Measurements from ENCODE around the gene WNT9A.

WNT9A gene

DNA sequence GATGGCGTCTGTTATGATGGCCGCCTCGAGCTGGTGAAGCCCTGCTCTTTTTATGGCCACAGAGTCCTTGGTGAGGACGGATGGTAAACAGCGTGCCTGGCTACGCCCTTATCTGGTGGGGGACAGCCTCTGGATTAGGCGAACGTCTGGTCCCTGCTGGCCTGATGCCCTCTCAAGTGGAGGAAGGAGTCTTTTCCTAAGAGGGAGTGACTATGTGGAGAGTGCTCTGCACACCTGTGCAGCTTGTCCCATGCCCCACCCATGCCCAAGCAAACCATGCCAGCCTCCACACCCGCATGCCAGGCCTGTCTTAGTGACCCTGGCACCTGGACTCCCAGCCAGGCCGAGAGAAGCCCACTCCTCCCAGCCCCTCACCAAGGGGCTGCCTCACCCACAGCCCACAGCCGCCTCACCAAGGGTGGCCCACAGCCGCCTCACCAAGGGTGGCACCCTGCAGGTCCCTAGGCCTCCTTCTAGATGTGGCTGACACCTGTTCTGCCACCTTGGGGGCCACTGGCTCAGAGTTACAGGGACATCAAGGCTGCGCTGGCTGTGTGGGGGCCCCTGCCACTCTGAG is 40.2 kb downstream of the WNT9A start:
- DNase-seq = no peak

- no peak for DNase-seq
These were observed 41.1 kb downstream of the WNT9A start for GRCh38 chr1:227906550-227907071.

DNA sequence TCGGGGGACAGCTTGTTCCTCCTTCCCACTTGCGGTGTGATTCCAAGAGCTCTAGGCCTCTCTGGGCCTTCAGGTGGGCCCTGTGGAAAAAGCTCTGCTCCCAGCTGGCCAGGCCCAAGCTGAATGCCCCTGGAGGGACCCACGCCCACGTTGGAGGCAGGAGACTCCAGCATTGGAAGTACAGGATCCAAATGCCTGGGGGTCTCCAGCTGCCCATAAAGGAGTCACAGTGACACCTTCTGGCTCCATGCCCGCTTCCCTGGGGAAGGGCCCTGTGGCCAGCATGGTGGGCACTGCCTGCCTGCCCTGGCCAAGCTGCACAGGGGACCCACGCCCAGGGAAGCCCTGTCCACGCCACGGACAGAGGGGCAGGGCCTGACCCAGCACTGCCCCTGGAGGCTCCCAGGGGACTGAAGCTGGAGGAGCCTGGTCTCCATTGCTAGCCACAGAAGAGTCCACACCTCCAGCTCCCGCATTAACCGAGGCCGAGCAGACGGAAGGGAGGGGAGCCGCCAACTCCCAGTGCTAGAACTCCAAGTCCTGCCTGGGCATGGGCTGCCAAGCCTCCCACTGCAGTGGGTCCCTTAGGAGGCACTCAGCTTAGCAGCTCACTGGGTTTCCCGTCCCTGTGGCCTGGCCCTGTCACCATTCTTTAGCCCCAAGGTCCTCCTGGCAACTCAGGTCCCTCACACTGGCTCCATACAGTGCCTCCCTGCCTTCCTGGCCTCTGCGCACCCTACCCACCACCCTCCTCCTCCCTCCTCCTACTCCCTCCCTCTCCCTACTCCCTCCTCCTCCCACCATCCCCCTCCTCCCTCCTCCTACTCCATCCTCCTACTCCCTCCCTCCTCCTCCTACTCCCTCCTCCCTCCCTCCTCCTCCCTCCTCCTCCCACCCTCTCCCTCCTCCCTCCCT is 41.9 kb downstream of the WNT9A start:
- DNase-seq = no peak

- no peak for DNase-seq
These were observed 43.0 kb downstream of the WNT9A start for GRCh38 chr1:227904541-227905335.

GRCh38 chr1:227903614-227904501 is 43.9 kb downstream of the WNT9A start:
- no peak for DNase-seq

GRCh38 chr1:227903061-227903521 is 44.6 kb downstream of the WNT9A start:
- no peak for DNase-seq

DNA sequence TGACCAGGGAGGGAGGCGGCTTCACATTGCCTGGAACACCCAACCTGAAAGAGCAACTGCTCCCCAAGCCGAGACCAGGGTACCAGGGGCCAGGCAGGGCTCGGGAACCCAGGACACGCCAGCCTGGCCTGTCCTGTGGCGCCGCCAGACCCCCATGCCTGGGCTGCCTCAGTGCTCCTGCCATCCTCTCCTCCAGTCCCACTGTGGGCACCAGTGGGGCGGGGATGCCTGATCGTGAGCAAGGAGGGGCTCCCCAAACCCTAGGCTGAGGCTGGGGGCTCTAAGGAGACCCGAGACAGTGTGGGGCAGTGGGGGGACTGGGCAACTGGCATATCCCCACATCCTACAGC is 45.1 kb downstream of the WNT9A start:
- DNase-seq = no peak

GRCh38 chr1:227901906-227902640 is 45.7 kb downstream of the WNT9A start:
- DNase-seq = peak; percentile 8

- DNase-seq = no peak
These were observed 46.4 kb downstream of the WNT9A start for GRCh38 chr1:227901239-227901905.

DNA sequence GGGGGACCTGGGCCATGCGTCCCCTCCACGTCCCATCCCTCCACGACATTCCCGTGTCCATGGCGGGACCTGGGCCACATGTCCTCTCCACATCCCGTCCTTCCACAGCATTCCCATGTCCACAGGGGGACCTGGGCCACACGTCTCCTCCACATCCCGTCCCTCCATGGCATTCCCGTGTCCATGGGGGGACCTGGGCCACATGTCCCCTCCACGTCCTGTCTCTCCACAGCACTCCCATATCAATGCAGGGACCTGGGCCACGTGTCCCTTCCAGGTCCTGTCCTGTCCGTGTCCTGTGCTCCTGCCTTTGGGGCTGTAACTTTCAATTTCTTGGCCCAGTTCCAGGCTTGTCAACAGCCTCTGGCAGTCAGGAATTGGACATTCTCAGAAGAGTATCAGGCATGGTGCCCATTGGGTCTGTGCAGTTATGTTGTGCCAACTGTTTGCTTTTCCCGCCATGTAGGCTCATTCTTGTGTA is 47.1 kb downstream of the WNT9A start:
- no peak for DNase-seq

DNA sequence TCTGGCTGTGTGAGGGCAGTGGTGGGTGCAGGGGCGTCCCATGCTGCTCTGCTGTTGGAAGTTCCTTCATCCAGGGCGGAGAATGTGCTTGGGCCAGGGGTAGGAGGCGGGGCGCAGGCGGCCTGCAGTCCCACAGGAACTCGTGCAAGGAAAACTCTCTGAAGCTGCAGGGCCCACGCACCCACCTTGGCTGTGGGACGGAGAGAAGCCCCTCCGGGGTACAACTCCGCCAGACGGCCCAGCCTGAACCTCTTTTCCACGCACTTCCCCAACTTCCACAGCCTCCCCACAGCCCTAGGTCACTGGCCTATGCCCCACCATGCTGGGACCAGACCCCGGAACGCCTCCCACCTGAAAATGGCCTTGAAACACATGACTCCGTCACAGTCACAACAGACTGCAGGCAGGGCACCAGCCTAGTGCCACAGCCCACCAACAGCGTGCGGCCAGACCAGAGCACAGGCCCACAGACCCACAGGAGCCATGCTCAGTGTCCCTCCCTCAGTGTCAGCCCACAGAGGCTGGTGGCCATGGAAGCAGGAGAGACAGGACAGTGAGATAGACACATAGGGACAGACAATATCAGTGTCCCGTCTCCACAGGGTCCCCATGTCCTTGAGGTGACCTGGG is 47.8 kb downstream of the WNT9A start:
- DNase-seq = no peak

- DNase-seq = no peak
These were observed 48.5 kb downstream of the WNT9A start for GRCh38 chr1:227899141-227899819.

DNA sequence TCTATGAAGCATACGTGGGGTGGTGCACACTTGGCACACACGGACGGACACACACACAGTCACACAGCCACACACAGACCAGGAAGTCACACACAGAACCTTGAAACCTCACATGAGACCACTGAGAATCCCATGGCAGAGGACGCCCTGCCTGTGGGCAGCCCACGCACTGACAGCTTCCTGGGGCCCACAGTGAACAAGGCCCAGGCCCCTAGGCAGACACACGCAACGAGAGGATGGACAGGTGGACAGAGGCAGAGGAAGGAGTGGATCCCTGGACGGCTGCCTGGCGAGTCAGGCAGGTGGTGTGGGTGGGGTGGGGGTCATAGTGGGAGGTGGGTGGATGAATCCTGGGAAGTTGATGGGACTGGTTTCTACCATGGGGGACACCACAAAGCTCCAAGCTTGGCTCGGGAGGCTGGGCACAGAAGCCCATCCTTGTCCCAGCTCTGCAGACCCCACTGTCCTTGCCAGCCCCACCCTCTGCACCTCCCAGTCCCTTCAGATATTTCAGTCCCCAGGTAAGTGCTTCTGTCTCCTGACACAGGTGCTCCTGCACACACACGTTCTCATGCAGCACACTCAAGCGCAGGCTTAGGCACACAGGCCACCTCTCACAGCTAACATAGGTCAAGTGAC is 49.1 kb downstream of the WNT9A start:
- no peak for DNase-seq

DNA sequence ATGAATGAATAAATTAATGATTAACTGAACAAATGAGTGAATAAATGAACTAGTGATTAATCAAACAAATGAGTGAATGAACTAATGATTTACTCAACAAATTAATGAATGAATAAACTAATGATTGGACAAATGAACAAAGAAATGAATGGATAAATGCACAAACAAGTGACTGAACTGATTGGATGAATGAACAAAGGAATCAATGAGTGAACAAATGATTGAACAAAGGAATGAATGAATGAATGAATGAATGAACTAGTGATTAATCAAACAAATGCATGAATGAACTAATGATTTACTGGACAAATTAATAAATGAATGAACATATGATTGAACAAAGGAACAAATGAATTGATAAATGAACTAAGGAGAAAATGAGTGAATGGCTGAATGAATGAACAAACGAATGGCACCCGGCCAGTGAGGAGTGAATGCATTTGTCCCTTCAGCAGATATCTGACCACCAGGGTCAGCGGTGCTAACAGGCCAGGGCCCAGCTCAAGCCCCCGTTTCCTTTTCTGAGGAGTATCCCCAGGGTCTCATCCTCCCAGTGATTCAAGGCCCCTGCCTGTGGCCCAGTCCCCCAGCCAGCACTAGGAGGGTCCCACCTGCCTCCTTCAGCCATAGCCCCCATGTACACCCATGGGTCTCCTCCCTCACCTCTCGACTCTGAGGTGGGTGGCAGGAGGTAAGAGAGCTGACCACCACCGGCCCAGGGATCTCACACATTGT is 49.9 kb downstream of the WNT9A start:
- DNase-seq = no peak

DNA sequence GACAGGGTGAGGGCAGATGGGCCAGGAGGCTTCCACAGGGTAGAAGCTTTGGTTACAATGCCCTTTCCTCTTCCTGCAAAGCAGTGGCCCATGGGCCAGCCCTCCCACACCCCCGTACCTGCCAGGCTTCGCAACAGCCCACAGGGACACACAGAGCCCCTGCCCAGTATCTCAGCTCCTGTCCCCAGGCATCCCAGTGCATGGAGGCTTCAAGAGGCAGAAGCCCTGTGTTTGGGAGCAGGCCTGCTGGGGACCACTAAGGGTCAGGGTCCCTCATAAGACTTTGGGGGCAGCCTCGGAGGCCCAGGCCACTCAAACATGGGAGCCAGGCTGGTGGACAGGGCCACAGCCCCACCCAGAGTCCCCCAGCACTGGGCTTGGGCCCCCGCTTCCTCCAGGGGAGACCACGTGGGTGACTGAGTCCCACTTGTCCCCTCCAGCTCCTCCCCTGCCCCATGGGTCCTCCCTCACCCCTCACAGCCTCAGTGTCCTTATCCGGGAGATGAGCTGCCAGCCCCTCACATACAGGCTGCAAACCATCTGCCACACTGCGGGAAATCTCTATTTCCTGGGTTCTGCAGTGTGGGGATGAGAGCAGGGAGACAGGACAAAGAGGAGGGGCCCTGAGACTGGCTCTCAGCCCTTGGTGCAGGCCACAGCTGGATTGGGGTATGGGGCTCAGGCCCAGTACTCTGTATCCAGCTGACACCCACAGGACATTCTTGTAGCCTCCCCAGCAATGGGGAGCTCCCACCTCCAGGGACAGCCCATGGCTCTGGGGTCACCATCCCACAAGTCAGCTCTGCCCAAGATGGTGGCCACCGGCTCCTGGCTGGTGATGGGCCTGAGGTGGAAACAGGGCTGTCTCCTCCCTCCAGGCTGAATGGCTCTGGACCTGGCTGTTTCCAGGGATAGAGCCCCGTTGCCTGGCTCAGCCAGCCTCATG is 50.7 kb downstream of the WNT9A start:
- no peak for DNase-seq

- no peak for DNase-seq
These were observed 51.7 kb downstream of the WNT9A start for GRCh38 chr1:227895828-227896685.
